GM12878 (cell line): ENCODE results near the gene TEX261. TPM values are rescaled to one million over a fixed set of nuclear protein-coding genes. Genes with fewer than 3 reads are reported as not detected.
A peak's percentile ranks its signal among the peaks of the same experiment; 100 is the strongest.

ENCODE experiments used
- ATAC-seq: fragments of 200-7000 bp; cut with Tn5 transposase; 3 replicates; pipeline ENCODE4 v1.9.1; 2020; ENCODE audit warnings: mild to moderate bottlenecking, moderate library complexity
- BruUV-seq: library from RNA; stranded (reverse); fragments of 400-500 nt; replicated peaks from 2 replicates; lab custom pipeline; 2021; lab: Mats Ljungman, UMichigan
- CTCF ChIA-PET: fragments of 300-600 bp; sonication (Branson Sonifier 250); formaldehyde crosslinking; extraction: SDS; loops from one replicate; lab custom pipeline; 2021; ENCODE audit warnings: inconsistent platforms; lab: Yijun Ruan, JAX
- POLR2A ChIA-PET: fragments of 350-600 bp; formaldehyde crosslinking; extraction: SDS; loops from one replicate; lab custom pipeline; 2021; ENCODE audit warnings: inconsistent platforms; lab: Charles Lee
- RAD21 ChIA-PET: fragments of 300-600 bp; sonication (Branson Sonifier 250); formaldehyde crosslinking; loops from one replicate; lab custom pipeline; 2023; ENCODE audit warnings: antibody characterized with exemption; ENCODE audit not compliant: unreplicated experiment; lab: Charles Lee
- SMC1A ChIA-PET: fragments of 300-600 bp; sonication (Branson Sonifier 250); formaldehyde crosslinking; loops from one replicate; lab custom pipeline; 2023; ENCODE audit not compliant: unreplicated experiment, uncharacterized antibody; lab: Charles Lee
- DNase-seq: peaks from one replicate; pipeline ENCODE4 v3.0.0-alpha.2; 2011; ENCODE audit warnings: low read depth, low spot score
- FAIRE-seq: peaks from 3 replicates; lab custom pipeline; 2011; peaks lifted over from hg19 to GRCh38; lab: Jason Lieb, UNC
- H2AFZ ChIP-seq: 2 replicates; pipeline ENCODE4 v1.6.0; 2011; ENCODE audit warnings: low read depth, low read length, control low read depth; ENCODE audit not compliant: control insufficient read depth
- H3K27ac ChIP-seq: 2 replicates; pipeline ENCODE4 v1.5.1; 2011; ENCODE audit warnings: control low read depth; ENCODE audit not compliant: control insufficient read depth, insufficient read depth
- H3K27me3 ChIP-seq, 2 experiments: replicated peaks in 1 of 2; 2 replicates each; pipeline versions ENCODE4 v1.6.0 to v1.6.1; 2011; ENCODE audit warnings: low read length in 1 of 2; ENCODE audit not compliant: control insufficient read depth in 2 of 2, insufficient read depth in 2 of 2
- H3K36me3 ChIP-seq, 2 experiments: 2 replicates each; pipeline ENCODE4 v1.5.1; 2011; ENCODE audit warnings: low read length in 1 of 2; ENCODE audit not compliant: control insufficient read depth in 2 of 2, insufficient read depth in 2 of 2
- H3K4me1 ChIP-seq: 2 replicates; pipeline ENCODE4 v1.6.1; 2011; ENCODE audit warnings: mild to moderate bottlenecking, low read length, moderate library complexity, mixed read lengths; ENCODE audit not compliant: control insufficient read depth, insufficient read depth
- H3K4me2 ChIP-seq: 2 replicates; pipeline ENCODE4 v1.6.0; 2011; ENCODE audit warnings: control low read depth; ENCODE audit not compliant: control insufficient read depth, insufficient read depth
- H3K4me3 ChIP-seq: fragments of 200-600 bp; sonication (generic); 2 replicates; pipeline ENCODE4 v1.5.1; 2016
- H3K79me2 ChIP-seq: 2 replicates; pipeline ENCODE4 v1.6.0; 2011; ENCODE audit warnings: low read length; ENCODE audit not compliant: control insufficient read depth, insufficient read depth
- H3K9ac ChIP-seq: 2 replicates; pipeline ENCODE4 v1.8.0; 2011; ENCODE audit warnings: low read length, control low read depth, mixed read lengths; ENCODE audit not compliant: control insufficient read depth, insufficient read depth
- H3K9me3 ChIP-seq: replicated peaks from 3 replicates; pipeline ENCODE4 v1.5.1; 2011; ENCODE audit warnings: mild to moderate bottlenecking, low read length; ENCODE audit not compliant: control insufficient read depth, insufficient read depth
- H4K20me1 ChIP-seq: 2 replicates; pipeline ENCODE4 v1.6.0; 2011; ENCODE audit not compliant: control insufficient read depth, insufficient read depth
- EGR1 ChIP-seq, 2 experiments: IDR thresholded peaks; 1 replicate in 1 of 2; 2 replicates in 1 of 2; pipeline ENCODE4 v1.6.1; 2011 to 2012; ENCODE audit warnings: low read depth in 2 of 2, low read length in 2 of 2, borderline replicate concordance in 1 of 2, mild to moderate bottlenecking in 1 of 2, moderate library complexity in 1 of 2
- POLR2AphosphoS5 ChIP-seq: IDR thresholded peaks from 2 replicates; pipeline ENCODE4 v1.6.1; 2011; ENCODE audit warnings: mild to moderate bottlenecking, low read length, inconsistent platforms
- SP1 ChIP-seq: IDR thresholded peaks from one replicate; pipeline ENCODE4 v1.6.1; 2011; ENCODE audit warnings: low read depth, low read length
- YY1 ChIP-seq: IDR thresholded peaks from 2 replicates; pipeline ENCODE4 v1.6.1; 2011; ENCODE audit warnings: low read depth, mild to moderate bottlenecking, low read length
- WGBS: methylation state at CpG from one replicate; pipeline ENCODE4 v1.1.6; 2016; ENCODE audit warnings: low lambda C conversion rate; ENCODE audit not compliant: insufficient replicate concordance, insufficient coverage; ENCODE audit errors: missing lambda C conversion rate; 5-methylcytosine and 5-hydroxymethylcytosine counted together
- in situ Hi-C: fragments of 300-500 bp; cut with MboI; formaldehyde crosslinking; loops from 9 replicates; pipeline ENCODE4 v1.14.3; 2018; ENCODE audit warnings: mixed read lengths
- intact Hi-C: fragments of 100-400 bp; cut with micrococcal nuclease; formaldehyde crosslinking; loops from one replicate; pipeline ENCODE4 v1.14.2; 2022; ENCODE audit not compliant: unreplicated experiment
- polyA plus RNA-seq, 11 experiments: library from polyadenylated mRNA; depleted of rRNA in 4 of 11; unstranded in 6 of 11; stranded (reverse) in 5 of 11; fragments of >200 nt; fragmentation: Nextera tagmentation in 4 of 11; fragmentation: Illumina TruSeq in 1 of 11; extraction: Ambion mirVana in 4 of 11; extraction: Trizol in 1 of 11; gene quantifications; 1 replicate in 1 of 11; 2 replicates in 10 of 11; pipeline versions ENCODE4 v1.2.1 to v1.2.3, GENCODE V29; 2011 to 2016; ENCODE audit warnings: inconsistent platforms in 2 of 11, missing spikeins in 2 of 11, low read depth in 1 of 11
- total RNA-seq, 4 experiments: library from RNA; depleted of rRNA in 3 of 4; stranded (reverse); fragments of >200 nt in 3 of 4; fragmentation: Illumina TruSeq in 1 of 4; extraction: Trizol in 1 of 4; gene quantifications; 2 replicates each; pipeline versions ENCODE4 v1.2.1 to v1.2.3, GENCODE V29; 2013 to 2021

The TEX261 gene
- total and polyA plus RNA-seq, 10 of the 15 experiments (the other 5 are each of a cell fraction or from before 2014, with no cell fraction given) = 5.5 to 75.6 (median 40.3) TPM

- peak within 1 kb of the TSS; percentile 74; the same call in 1 of the 2 replicates for H3K4me3 ChIP-seq
- H3K79me2 ChIP-seq = no peaks in the 10 kb centered on the region
- WGBS = 11% methylated on average over 43 of the region's 67 CpGs
- H3K9ac ChIP-seq = peak within 1 kb of the TSS; percentile 20; the same call in 1 of the 2 replicates
- peak within 1 kb of the TSS; percentile 91 for H3K4me2 ChIP-seq
- H2AFZ ChIP-seq = peak within 1 kb of the TSS; percentile 92
- intact Hi-C loops = no loop called here
- no TSS peak for BruUV-seq
- SMC1A ChIA-PET = interaction anchor here (0.8 to 1.9 kb wide), 2 partner anchors 14 to 31 kb away, joined by 3 to 9 read pairs; no protein-coding TSS in a partner anchor
- CTCF ChIA-PET = interaction anchor here (0.7 to 7.2 kb wide), 8 partner anchors 14 to 674 kb away, joined by 3 to 72 read pairs (median 4); no protein-coding TSS in a partner anchor
- RAD21 ChIA-PET = no interaction called here
- no peak within 1 kb of the TSS for H3K27ac ChIP-seq
- TF ChIP-seq EGR1 (IDR thresholded peaks at IDR 0.05; ENCODE audit: borderline replicate concordance in 1 of 2, low read depth in 2 of 2, low read length in 2 of 2) (peak in 1 of 2 experiments; percentile 58; a peak in 1 of 3 replicates), YY1 (no peak), SP1 (no peak), POLR2AphosphoS5 (no peak)
- POLR2A ChIA-PET = interaction anchor here (0.8 kb wide), 1 partner anchor 93 kb away, joined by 3 read pairs; no protein-coding TSS in a partner anchor
- peaks cover 0 to 3% of the 10 kb centered on the region in 2 experiments; a peak in 1 of 4 replicates for H3K36me3 ChIP-seq
- no peaks in the 10 kb centered on the region for H4K20me1 ChIP-seq
- in situ Hi-C loops = no loop called here
- H3K9me3 ChIP-seq = no peaks in the 10 kb centered on the region
- no peaks in the 10 kb centered on the region for H3K27me3 ChIP-seq
- no peak for FAIRE-seq
- DNase-seq = no peak
- ATAC-seq = peak; percentile 43
- H3K4me1 ChIP-seq = peaks cover 7% of the 10 kb centered on the region
These were observed 16.1 kb downstream of the TEX261 start, which contains the start of gene ANKRD53 for GRCh38 chr2:70978341-70979179. TSS of gene ANKRD53 (plus strand) at chr2:70978630. CDS start at chr2:70978646, 16 bp downstream.
